ENCODE results near the gene SPG7. TPM values are rescaled to one million over a fixed set of nuclear protein-coding genes. Genes with fewer than 3 reads are reported as not detected.
A peak's percentile ranks its signal among the peaks of the same experiment; 100 is the strongest.

SPG7 gene
- total and polyA plus RNA-seq, 11 donors: 84.0 to 168 (median 95.9) TPM

- no peaks in the 10 kb centered on the region for H3K9me3 ChIP-seq
- intact Hi-C loops (cut with DNase I): loop anchor here in 1 of 10 donors (5.0 kb wide), 1 partner anchor 161 kb away; no protein-coding TSS in a partner anchor
- TF ChIP-seq POLR2A (IDR thresholded peaks at IDR 0.05): no peak
- TF ChIP-seq, protein P1, sequence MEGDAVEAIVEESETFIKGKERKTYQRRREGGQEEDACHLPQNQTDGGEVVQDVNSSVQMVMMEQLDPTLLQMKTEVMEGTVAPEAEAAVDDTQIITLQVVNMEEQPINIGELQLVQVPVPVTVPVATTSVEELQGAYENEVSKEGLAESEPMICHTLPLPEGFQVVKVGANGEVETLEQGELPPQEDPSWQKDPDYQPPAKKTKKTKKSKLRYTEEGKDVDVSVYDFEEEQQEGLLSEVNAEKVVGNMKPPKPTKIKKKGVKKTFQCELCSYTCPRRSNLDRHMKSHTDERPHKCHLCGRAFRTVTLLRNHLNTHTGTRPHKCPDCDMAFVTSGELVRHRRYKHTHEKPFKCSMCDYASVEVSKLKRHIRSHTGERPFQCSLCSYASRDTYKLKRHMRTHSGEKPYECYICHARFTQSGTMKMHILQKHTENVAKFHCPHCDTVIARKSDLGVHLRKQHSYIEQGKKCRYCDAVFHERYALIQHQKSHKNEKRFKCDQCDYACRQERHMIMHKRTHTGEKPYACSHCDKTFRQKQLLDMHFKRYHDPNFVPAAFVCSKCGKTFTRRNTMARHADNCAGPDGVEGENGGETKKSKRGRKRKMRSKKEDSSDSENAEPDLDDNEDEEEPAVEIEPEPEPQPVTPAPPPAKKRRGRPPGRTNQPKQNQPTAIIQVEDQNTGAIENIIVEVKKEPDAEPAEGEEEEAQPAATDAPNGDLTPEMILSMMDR (IDR thresholded peaks at IDR 0.05): no peak
- peaks cover 0 to 7% (median 0%) of the 10 kb centered on the region in 9 donors for H3K36me3 ChIP-seq
- no peak overlapping the region for H3K4me3 ChIP-seq
- H3K4me1 ChIP-seq: peaks cover 4 to 18% (median 15%) of the 10 kb centered on the region in 12 donors
- DNase-seq (no peak), ATAC-seq (no peak)
- WGBS, 4 donors: 69 to 77% (median 76%) methylated on average over 5 of the region's 5 CpGs
- no peaks in the 10 kb centered on the region for H3K27me3 ChIP-seq
- H3K27ac ChIP-seq: no peak overlapping the region
Measured at GRCh38 chr16:89493776-89494175, 14.4 kb upstream of the SPG7 start.

DNA sequence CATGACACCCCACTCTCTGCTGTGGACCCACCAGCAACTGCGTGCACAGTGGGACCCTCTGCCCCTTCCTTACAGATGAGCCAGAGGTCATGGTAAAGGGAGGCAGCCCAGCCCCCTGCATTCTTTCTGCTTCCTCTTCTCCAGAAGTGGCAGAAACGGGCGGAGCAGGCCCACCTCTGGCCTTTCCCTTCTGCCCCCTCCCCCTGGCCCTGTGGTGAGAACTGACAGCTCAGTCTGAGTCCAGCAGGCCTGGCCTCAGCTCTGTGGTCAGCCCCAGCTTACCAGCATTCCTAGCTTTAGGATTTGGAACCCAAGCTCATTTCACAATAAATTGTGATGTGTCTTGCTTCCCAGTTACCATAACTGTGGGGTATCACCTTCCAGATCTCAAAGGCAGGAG is 13.1 kb upstream of the SPG7 start:
- DNase-seq (no peak), ATAC-seq (no peak)
- peaks cover 0 to 12% (median 0%) of the 10 kb centered on the region in 9 donors for H3K36me3 ChIP-seq
- no peak overlapping the region for H3K4me3 ChIP-seq
- no peaks in the 10 kb centered on the region for H3K27me3 ChIP-seq
- no peak overlapping the region for H3K27ac ChIP-seq
- no peaks in the 10 kb centered on the region for H3K9me3 ChIP-seq
- no peak for TF ChIP-seq POLR2A (IDR thresholded peaks at IDR 0.05)
- TF ChIP-seq, protein P1 (IDR thresholded peaks at IDR 0.05): no peak
- peaks cover 3 to 16% (median 13%) of the 10 kb centered on the region in 12 donors for H3K4me1 ChIP-seq
- intact Hi-C loops (cut with DNase I): no loop called here
- 67 to 78% (median 72%) methylated on average over 3 of the region's 3 CpGs for WGBS, 4 donors

GRCh38 chr16:89498839-89499238 is 9.4 kb upstream of the SPG7 start:
- Histone ChIP-seq H3K36me3 (peaks cover 0 to 12% (median 0%) of the 10 kb centered on the region in 9 donors), H3K27me3 (no peaks in the 10 kb centered on the region), H3K4me3 (no peak overlapping the region), H3K4me1 (peaks cover 0 to 6% (median 0%) of the 10 kb centered on the region in 12 donors), H3K27ac (peak overlapping the region in 3 of 12 donors; percentile 10 to 15 (median 14)), H3K9me3 (no peaks in the 10 kb centered on the region)
- no peak for TF ChIP-seq POLR2A (IDR thresholded peaks at IDR 0.05)
- TF ChIP-seq, protein P1 (IDR thresholded peaks at IDR 0.05): no peak
- peak; percentile 24 to 68 (median 42) for ATAC-seq
- DNase-seq: peak in 3 of 5 donors; percentile 33 to 53 (median 52)
- intact Hi-C loops (cut with DNase I): no loop called here
- 81 to 88% (median 86%) methylated on average over 10 of the region's 10 CpGs for WGBS, 4 donors

GRCh38 chr16:89499767-89500166 is 8.4 kb upstream of the SPG7 start:
- TF ChIP-seq POLR2A (IDR thresholded peaks at IDR 0.05): no peak
- TF ChIP-seq, protein P1 (IDR thresholded peaks at IDR 0.05): no peak
- intact Hi-C loops (cut with DNase I): loop anchor here in 2 of 10 donors (10.0 kb wide), 2 partner anchors 165 to 255 kb away; no protein-coding TSS in a partner anchor
- DNase-seq: no peak
- no peaks in the 10 kb centered on the region for H3K9me3 ChIP-seq
- no peak overlapping the region for H3K4me3 ChIP-seq
- ATAC-seq: no peak
- 89 to 95% (median 92%) methylated on average over 3 of the region's 3 CpGs for WGBS, 4 donors
- peaks cover 0 to 10% (median under 1%) of the 10 kb centered on the region in 12 donors for H3K4me1 ChIP-seq
- no peaks in the 10 kb centered on the region for H3K27me3 ChIP-seq
- H3K27ac ChIP-seq: no peak overlapping the region
- peaks cover 0 to 12% (median 0%) of the 10 kb centered on the region in 9 donors for H3K36me3 ChIP-seq

Data from heart left ventricle (tissue), 16 donors.